ENCODE measurements around the gene CYP2B6. TPM values are rescaled to one million over a fixed set of nuclear protein-coding genes. Genes with fewer than 3 reads are reported as not detected.

CYP2B6 gene
- polyA plus RNA-seq, 3 donors: not detected

DNA sequence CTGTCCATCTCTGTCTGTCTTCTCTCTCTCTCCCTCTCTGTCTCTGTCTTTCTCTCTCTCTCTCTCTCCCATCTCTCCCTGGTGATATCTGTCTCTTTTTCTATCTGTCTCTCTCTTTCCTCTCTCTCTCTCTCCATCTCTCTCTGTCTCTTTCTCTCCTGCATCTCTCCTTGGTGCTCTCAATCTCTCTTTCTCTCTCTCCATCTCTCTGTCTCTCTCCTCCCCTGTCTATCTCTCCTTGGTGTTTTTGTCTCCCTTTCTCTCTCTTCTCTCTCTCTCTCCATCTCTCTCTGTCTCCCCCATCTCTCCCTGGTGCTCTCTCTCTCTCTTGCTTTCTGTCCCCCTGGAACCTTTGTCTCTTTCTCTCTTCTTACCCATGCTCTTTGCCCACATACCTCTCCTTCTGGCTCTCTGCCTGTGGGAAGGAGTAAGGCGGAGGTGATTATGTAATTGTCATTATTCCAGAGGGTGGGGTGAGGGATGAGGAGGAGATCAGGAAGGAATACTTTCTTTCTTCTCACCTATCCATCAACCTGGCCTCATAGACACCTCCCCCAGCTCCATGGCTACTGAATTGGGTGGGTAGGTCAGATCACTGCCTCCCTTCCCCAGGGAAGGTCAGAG lies 30.9 kb upstream of the CYP2B6 start:
- Histone ChIP-seq H3K79me2 (ENCODE audit: insufficient read depth, low read length) (no peaks in the 10 kb centered on the region), H3K9ac (ENCODE audit: insufficient read depth, low read length, poor library complexity, severe bottlenecking) (no peak overlapping the region), H3K4me3 (replicated peaks in 1 of 3; ENCODE audit: low read depth in 2 of 3, low read length in 3 of 3) (no peak overlapping the region), H3K27me3 (ENCODE audit: control insufficient read depth in 2 of 2, insufficient read depth in 2 of 2, low read length in 2 of 2) (peaks cover 3 to 4% of the 10 kb centered on the region in 2 donors), H3K27ac (ENCODE audit: low read depth in 1 of 2, low read length in 2 of 2) (no peak overlapping the region), H3K36me3 (replicated peaks in 1 of 2; ENCODE audit: control insufficient read depth in 1 of 2, insufficient read depth in 2 of 2, low read length in 2 of 2) (no peaks in the 10 kb centered on the region), H3K9me3 (replicated peaks in 1 of 2; ENCODE audit: control insufficient read depth in 1 of 2, insufficient read depth in 1 of 2, low read length in 2 of 2) (peaks cover 11 to 15% of the 10 kb centered on the region in 2 donors), H3K4me1 (ENCODE audit: control insufficient read depth in 1 of 2, insufficient read depth in 2 of 2, low read length in 2 of 2) (no peaks in the 10 kb centered on the region), H3K4me2 (replicated peaks; ENCODE audit: extremely low read depth, low read length, poor library complexity, severe bottlenecking) (no peak overlapping the region), H4K20me1 (ENCODE audit: insufficient read depth, low read length) (no peaks in the 10 kb centered on the region), H2AFZ (ENCODE audit: insufficient read depth, low read depth, low read length, poor library complexity, severe bottlenecking) (no peak overlapping the region)
- intact Hi-C loops (cut with micrococcal nuclease): no loop called here
- Mint-ChIP-seq H3K4me1 (no peaks in the 10 kb centered on the region), H3K36me3 (no peaks in the 10 kb centered on the region), H3K27me3 (ENCODE audit: low read depth in 3 of 3) (peaks cover 4 to 12% (median 4%) of the 10 kb centered on the region in 3 donors), H3K27ac (no peak overlapping the region), H3K4me3 (no peak overlapping the region), H3K9me3 (peaks cover 0 to 21% (median 13%) of the 10 kb centered on the region in 7 donors)
- WGBS (ENCODE audit: insufficient coverage): no CpG with 5 or more reads among the region's 1 CpG
- DNase-seq: no peak
- TF ChIP-seq CTCF (IDR thresholded peaks at IDR 0.05): no peak

DNA sequence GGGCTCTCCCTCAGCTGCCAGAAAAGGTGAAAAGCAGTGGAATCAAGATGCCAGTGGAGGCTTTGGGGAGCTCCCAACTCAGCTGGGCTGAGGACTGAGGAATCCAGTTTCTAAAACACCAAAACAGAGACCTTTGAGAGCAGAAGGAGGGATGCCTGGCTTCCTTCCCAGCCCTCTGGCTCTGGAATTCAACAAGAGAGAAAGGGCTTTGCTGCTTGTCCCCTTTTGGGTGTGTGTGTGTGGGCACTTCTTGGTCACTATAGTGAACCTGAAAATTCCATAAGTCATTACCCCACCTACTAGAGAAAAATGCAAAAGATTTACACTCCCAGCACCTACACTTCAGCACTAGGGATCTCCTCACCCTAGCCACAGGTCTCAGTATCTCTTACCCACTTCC lies 30.3 kb upstream of the CYP2B6 start:
- Histone ChIP-seq H3K9me3 (replicated peaks in 1 of 2; ENCODE audit: control insufficient read depth in 1 of 2, insufficient read depth in 1 of 2, low read length in 2 of 2) (peaks cover 5 to 9% of the 10 kb centered on the region in 2 donors), H4K20me1 (ENCODE audit: insufficient read depth, low read length) (no peaks in the 10 kb centered on the region), H2AFZ (ENCODE audit: insufficient read depth, low read depth, low read length, poor library complexity, severe bottlenecking) (no peak overlapping the region), H3K4me1 (ENCODE audit: control insufficient read depth in 1 of 2, insufficient read depth in 2 of 2, low read length in 2 of 2) (no peaks in the 10 kb centered on the region), H3K4me2 (replicated peaks; ENCODE audit: extremely low read depth, low read length, poor library complexity, severe bottlenecking) (no peak overlapping the region), H3K36me3 (replicated peaks in 1 of 2; ENCODE audit: control insufficient read depth in 1 of 2, insufficient read depth in 2 of 2, low read length in 2 of 2) (no peaks in the 10 kb centered on the region), H3K9ac (ENCODE audit: insufficient read depth, low read length, poor library complexity, severe bottlenecking) (no peak overlapping the region), H3K79me2 (ENCODE audit: insufficient read depth, low read length) (no peaks in the 10 kb centered on the region), H3K27me3 (ENCODE audit: control insufficient read depth in 2 of 2, insufficient read depth in 2 of 2, low read length in 2 of 2) (peaks cover 3 to 4% of the 10 kb centered on the region in 2 donors), H3K4me3 (replicated peaks in 1 of 3; ENCODE audit: low read depth in 2 of 3, low read length in 3 of 3) (no peak overlapping the region), H3K27ac (ENCODE audit: low read depth in 1 of 2, low read length in 2 of 2) (no peak overlapping the region)
- Mint-ChIP-seq H3K27me3 (ENCODE audit: low read depth in 3 of 3) (peaks cover 4 to 12% (median 4%) of the 10 kb centered on the region in 3 donors), H3K9me3 (peaks cover 0 to 16% (median 7%) of the 10 kb centered on the region in 7 donors), H3K27ac (no peak overlapping the region), H3K4me1 (no peaks in the 10 kb centered on the region), H3K4me3 (no peak overlapping the region), H3K36me3 (no peaks in the 10 kb centered on the region)
- intact Hi-C loops (cut with micrococcal nuclease): no loop called here
- TF ChIP-seq CTCF (IDR thresholded peaks at IDR 0.05): no peak
- no peak for DNase-seq
